Measurements from ENCODE around the gene KRTCAP2.
"Not testable (repeated sequence)": the region's sequence is repeated elsewhere in the genome, so short reads cannot be mapped to it uniquely, and the experiment has no call there.

Gene KRTCAP2

GRCh38 chr1:155198547-155198906, 25.4 kb upstream of the KRTCAP2 start:
- peak; percentile 4 for DNase-seq

- DNase-seq, result no peak
Measured at GRCh38 chr1:155197901-155198546, 24.9 kb upstream of the KRTCAP2 start.

- peak; percentile 9 for DNase-seq
Measured at GRCh38 chr1:155196893-155197638, 24.0 kb upstream of the KRTCAP2 start.

GRCh38 chr1:155196103-155196892, 23.2 kb upstream of the KRTCAP2 start:
- DNase-seq, result peak; percentile 10

GRCh38 chr1:155195201-155196102, 22.3 kb upstream of the KRTCAP2 start:
- DNase-seq, result peak; percentile 43

GRCh38 chr1:155193991-155194240, 20.8 kb upstream of the KRTCAP2 start:
- not testable (repeated sequence) for DNase-seq

GRCh38 chr1:155193275-155193990, 20.3 kb upstream of the KRTCAP2 start:
- DNase-seq, result peak; percentile 95

- peak; percentile 13 for DNase-seq
Measured at GRCh38 chr1:155192346-155193274, 19.5 kb upstream of the KRTCAP2 start.

- DNase-seq, result peak; percentile 10
Measured at GRCh38 chr1:155191904-155192303, 18.8 kb upstream of the KRTCAP2 start.

- not testable (repeated sequence) for DNase-seq
Measured at GRCh38 chr1:155189926-155190325, 16.8 kb upstream of the KRTCAP2 start.

- peak; percentile 12 for DNase-seq
Measured at GRCh38 chr1:155188268-155188667, 15.2 kb upstream of the KRTCAP2 start.

GRCh38 chr1:155187456-155187891, 14.4 kb upstream of the KRTCAP2 start:
- DNase-seq, result peak; percentile 24

- peak; percentile 26 for DNase-seq
Measured at GRCh38 chr1:155186794-155187455, 13.8 kb upstream of the KRTCAP2 start.

- peak; percentile 20 for DNase-seq
Measured at GRCh38 chr1:155186067-155186793, 13.1 kb upstream of the KRTCAP2 start.

- DNase-seq, result no peak
Measured at GRCh38 chr1:155185783-155186066, 12.6 kb upstream of the KRTCAP2 start.

- DNase-seq, result no peak
Measured at GRCh38 chr1:155184835-155185782, 12.0 kb upstream of the KRTCAP2 start.

- peak; percentile 9 for DNase-seq
Measured at GRCh38 chr1:155184351-155184811, 11.3 kb upstream of the KRTCAP2 start.

GRCh38 chr1:155183775-155184221, 10.7 kb upstream of the KRTCAP2 start:
- DNase-seq, result peak; percentile 14

Data from 8988T (cell line).